HG03342 (cell line): ENCODE results near the gene SEMA4A.
"Not testable (repeated sequence)": the region's sequence is repeated elsewhere in the genome, so short reads cannot be mapped to it uniquely, and the experiment has no call there.

ENCODE experiments used
- ATAC-seq: cut with Tn5 transposase; IDR thresholded peaks from one replicate; pipeline ENCODE4 v1.9.1; 2021; ENCODE audit warnings: mild to moderate bottlenecking, moderate library complexity; ENCODE audit not compliant: unreplicated experiment

Gene SEMA4A

DNA sequence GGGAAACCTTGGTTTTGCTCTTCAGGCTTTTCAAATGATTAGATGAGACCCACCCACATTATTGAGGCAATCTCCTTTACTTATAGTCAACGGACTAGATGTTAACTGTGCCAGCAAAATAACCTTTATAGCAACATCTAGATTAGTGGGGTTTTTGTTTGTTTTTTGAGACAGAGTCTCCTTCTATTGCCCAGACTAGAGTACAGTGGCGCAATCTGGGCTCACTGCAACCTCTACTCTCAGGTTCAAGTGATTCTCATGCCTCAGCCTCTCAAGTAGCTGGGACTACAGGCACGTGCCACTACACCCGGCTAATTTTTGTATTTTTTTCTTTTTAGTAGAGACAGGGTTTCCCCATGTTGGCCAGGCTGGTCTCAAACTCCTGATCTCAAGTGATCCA is 36.9 kb downstream of the SEMA4A start:
- ATAC-seq = not testable (repeated sequence)

DNA sequence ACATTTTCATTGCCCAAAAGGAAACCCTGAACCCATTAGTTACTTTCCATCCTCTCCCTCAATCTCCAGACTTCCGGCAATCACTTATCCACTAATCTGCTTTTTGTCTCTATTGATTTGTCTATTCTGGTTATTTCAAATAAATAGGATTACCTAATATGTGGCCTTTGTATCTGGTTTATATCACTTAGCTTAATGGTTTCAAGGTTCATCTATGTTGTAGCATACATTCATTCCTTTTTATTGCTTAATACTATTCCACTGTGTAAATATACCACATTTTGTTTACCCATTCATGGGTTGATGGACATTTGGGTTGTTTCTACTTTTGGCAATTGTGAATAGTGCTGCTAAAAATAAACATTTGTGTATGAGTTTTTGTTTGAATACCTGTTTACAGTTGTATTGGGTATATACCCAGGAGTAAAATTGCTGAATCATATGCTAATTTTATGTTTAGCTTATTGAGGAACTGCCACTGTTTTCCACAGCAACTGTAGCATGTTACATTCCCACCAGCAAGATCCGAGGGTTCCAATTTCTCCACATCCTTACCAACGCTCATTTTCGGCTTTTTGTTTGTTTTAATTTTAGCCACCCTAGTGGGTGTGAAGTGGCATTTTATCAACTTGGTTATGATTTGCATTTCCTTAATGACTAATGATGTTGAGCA is 38.0 kb downstream of the SEMA4A start:
- no peak for ATAC-seq

DNA sequence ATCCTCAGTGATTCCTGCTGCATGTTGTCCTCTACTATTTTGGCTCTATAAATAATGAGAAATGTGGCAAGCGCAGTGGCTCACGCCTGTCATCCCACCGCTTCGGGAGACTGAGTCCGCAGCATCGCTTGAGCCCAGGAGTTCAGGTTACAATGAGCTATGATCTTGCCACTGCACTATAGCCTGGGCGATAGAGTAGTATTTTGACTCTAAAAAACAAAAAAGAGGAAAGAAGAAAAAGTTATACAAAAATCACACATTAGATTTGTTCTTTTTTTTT is 39.8 kb downstream of the SEMA4A start:
- ATAC-seq = no peak

DNA sequence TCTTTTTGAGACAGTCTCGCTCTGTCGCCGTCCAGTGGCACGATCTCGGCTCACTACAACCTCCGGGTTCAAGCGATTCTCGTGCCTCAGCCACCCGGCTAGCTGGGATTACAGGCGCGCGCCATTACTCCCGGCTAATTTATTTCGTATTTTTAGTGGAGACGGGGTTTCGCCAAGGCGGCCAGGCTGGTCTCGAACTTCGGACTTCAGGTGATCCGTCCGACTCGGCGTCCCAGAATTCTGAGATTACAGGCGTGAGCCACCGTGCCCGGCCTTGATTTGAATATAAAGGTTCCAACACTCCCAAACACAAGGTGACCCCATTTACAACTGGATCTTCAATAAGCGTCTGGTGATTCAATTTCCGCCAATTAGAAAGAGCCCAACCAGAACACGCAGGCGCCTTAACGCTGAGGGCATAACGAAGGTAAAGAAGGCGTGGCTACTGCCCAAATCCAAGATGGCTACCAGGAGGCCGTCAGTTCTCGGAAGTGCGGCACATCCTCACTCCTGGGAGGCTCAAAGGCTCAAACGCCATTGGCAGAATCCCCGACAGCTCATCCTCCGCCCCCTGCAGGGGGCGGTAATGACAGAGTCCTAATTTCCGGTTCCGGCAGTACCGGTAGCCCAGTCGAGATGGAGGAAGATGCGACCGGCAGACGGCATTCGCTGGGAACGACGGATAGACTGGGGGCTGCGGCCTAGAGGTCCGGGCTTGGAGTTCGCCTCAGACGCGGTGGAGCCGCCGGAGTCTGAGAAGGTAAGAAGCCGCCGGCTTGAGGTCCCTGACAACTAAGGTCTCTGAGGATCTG is 40.3 kb downstream of the SEMA4A start, which contains the start of gene SLC25A44:
SLC25A44 (plus strand) TSS at position 617 of the 812 bp plus-strand sequence. CDS start 5,744 bp downstream, outside the sequence.
- peak; percentile 94 for ATAC-seq

DNA sequence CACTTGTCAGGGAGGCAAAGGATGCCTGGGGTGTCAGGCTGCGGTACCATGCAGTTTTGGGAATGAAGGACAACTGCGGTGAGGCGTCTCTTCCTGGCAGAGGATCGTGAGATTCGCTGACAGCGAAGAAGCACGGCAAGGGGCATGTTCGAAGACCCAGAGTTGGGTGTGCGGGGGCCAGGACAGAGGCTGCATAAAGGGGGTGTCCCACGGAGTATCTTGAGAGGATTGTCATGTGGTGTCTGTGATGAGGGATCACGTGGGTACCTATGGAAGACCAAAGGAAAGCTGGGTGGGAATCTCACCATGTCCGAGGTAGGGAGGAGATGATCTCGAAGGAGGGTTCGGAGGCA is 40.9 kb downstream of the SEMA4A start:
- ATAC-seq = peak; percentile 3

DNA sequence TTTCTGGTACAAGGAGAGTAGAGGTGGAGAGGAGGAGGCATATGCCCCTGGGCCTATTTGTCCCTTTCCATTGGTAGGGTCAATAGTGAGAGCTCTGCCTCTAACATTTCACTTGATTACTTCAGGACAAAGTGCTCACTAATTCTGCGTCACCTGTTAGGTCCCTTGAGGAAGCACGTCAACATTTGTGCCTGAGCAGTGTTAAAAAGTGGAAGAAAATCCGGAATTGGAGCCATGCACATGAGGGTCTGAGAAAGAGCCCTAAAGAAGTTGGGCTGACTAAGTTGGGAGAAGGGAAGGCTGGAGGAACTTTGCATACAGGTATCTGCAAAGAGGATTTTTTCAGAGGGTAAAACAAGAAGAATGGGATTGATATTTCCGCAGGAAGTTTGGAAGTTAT is 42.5 kb downstream of the SEMA4A start:
- no peak for ATAC-seq

DNA sequence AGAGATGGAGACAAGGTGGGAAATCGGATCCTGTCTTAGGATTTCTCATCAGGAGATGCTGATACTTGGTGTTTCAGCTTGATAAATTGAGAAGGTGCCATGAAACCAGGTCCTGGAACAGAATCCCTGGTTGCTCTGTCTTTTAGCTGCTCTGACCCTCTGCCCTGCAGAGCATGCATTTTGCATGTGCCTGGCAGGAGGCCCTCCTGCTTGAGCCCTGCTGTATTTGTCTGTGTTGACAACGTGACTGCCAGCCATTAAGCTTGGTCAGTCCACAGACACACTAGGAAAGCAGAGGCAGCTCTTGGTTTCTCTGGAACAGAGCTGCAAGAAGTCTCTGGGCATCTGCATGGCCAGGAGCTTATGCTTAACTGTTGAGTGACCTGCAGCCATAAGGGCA is 43.1 kb downstream of the SEMA4A start:
- ATAC-seq = no peak

DNA sequence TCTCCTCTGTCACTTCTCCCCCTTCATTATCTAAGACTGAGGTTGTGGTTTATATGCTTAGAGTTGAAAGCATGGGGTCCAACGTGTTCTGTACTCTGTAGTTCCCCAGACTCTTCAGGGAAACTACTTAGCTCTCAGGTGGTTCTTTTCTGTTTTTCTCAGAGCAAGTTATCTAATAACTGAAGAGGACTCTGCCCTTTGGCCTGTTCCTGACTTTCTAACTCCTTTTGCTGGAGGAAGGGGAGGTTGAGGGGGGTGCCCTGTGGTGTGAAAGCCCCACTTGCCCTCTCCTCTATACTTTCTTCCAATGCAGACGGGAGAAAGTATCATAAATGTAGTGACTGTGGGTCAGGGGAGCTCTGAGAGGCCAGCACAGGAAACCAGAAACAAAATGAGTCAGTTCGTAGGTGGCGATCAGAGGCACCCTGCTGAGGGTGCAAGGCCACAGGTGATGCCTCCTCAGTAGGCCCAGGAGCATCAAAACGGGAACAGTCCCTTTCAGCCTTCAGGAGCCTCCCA is 45.5 kb downstream of the SEMA4A start:
- no peak for ATAC-seq

DNA sequence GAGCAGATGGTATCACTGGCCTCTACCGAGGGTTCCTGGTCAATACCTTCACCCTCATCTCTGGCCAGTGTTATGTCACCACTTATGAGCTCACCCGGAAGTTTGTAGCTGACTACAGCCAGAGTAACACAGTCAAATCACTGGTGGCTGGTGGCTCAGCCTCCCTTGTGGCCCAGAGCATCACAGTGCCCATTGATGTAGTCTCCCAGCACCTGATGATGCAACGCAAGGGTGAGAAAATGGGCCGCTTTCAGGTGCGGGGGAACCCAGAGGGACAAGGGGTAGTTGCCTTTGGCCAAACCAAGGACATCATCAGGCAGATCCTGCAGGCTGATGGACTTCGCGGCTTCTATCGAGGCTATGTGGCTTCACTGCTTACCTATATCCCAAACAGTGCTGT is 46.7 kb downstream of the SEMA4A start:
- no peak for ATAC-seq

DNA sequence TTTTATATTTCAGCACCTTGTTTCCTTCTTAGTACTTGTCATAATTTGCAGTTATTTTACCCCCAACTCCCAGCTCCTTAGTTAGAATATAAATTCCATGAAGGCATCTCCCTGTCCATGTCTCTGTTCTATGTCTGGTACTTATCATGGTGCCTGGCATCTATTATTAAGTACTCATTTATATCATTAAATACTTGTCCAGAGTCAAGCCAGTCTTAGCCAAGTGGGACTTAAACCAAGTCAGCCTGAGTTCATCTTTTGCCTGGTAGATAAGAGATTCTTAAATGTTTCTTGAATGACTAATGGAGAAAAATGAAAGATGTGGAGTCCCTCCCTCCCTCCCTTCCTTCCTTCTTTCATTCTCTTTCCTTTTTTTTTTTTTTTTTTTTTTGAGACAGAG is 49.9 kb downstream of the SEMA4A start:
- no peak for ATAC-seq

DNA sequence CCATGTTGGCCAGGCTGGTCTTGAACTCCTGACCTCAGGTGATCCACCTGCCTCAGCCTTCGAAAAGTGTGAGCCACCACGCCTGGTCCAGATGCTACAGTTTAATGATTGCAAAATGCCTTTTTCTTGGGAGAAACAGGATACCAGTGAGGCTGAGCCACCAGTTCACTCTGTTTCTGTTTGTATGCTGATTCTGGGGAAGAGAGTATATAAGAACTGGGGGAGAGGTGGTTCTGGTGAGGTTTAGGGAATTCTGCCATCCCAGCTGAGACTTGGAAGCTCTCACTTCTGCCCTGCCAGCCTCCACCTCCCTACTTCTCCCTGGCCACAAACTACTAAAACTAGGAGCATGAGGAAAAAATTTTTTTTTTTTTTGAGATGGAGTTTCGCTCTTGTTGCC is 51.3 kb downstream of the SEMA4A start:
- no peak for ATAC-seq

DNA sequence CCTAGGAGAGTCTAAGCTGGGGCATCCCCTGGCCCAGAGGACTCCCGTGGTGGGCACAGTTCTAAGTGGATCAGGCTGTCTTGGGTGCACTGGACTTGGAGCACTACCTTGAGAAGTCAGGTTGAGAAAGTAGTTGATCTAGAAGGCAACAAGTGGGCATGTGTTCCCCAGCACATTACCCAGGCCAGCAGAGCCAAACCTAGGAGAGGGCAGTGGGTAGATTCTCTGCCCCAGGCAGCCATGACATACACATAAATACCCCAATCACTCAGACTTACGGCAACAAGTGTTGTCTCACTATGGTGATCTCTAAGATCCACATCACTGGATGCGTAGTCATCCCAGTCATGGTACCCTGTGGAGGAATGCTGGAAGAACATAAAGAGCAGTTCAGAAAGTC is 57.9 kb downstream of the SEMA4A start:
- ATAC-seq = no peak

DNA sequence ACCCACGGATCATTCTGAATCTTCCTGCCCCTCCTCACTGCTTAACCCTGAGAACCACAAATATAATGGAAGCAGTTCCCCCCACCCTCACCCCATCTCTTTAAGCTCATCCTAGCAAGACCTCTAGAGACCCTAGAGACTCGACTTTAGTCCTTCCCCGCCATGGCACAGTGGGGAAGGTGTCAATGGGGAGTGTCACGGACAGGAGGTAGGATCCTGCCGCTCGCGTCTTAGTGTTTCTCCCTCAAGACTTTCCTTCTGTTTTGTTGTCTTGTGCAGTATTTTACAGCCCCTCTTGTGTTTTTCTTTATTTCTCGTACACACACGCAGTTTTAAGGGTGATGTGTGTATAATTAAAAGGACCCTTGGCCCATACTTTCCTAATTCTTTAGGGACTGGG is 58.7 kb downstream of the SEMA4A start:
- ATAC-seq = no peak

DNA sequence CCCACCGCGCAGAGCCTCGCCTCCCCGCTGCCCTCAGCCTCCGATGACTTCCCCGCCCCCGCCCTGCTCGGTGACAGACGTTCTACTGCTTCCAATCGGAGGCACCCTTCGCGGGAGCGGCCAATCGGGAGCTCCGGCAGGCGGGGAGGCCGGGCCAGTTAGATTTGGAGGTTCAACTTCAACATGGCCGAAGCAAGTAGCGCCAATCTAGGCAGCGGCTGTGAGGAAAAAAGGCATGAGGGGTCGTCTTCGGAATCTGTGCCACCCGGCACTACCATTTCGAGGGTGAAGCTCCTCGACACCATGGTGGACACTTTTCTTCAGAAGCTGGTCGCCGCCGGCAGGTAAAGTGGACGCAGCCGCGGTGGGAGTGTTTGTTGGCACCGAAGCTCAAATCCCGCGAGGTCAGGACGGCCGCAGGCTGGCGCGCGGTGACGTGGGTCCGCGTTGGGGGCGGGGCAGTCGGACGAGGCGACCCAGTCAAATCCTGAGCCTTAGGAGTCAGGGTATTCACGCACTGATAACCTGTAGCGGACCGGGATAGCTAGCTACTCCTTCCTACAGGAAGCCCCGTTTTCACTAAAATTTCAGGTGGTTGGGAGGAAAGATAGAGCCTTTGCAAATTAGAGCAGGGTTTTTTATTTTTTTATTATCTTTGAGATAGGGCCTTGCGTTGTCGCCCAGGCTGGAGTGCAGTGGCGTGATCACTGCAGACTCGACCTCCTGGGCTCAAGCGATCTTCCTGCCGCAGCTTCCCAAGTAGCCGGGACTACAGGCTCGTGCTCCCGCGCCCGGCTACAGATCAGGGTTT is 59.7 kb downstream of the SEMA4A start, which contains the start of gene PMF1:
PMF1 (plus strand) TSS at position 175 of the 811 bp plus-strand sequence; CDS start at position 184, 9 bp downstream.
- ATAC-seq = peak; percentile 83

DNA sequence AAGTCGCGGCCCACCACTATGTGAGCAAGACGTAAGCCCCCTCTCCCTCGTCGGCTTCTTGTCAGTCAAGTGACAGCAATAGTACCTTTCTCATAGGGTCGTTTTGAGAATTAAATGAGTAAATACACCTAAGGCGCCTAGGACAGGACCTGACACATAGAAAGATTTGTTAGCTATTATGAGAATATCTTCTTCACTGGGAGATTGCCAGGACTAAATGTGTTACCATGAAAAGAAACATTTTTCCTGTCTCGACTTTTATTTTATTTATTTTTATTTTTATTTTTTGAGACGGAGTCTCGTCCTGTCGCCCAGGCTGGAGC is 60.2 kb downstream of the SEMA4A start:
- no peak for ATAC-seq

DNA sequence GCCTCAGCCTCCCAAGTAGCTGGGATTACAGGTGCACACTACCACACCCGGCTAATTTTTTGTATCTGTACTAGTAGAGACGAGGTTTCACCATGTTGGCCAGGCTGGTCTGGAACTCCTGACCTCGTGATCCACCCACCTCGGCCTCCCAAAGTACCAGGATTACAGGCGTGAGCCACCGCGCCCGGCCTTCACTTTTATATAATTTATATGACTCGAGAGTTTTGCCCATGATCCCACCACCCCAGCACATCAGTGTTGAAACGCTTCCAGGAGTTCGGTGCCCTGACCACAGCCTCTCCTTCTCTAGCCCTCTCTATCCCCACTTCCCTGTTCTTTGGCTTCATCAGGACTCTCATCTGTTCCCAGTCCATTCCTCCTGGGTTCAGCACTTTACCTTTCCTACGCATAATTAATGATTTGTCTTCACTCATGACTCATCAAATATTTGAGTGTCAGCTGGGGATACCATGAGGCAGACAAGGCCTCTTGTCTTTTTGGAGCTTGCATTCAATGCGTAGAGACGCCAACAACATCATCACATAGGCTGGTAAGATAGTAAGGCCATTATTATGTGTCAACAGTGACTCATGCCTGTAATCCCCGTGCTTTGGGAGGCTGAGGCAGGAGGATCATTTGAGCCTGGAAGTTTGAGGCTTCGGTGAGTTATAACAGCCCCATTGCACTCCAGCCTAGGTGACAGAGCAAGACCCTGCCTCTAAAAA is 60.8 kb downstream of the SEMA4A start:
- ATAC-seq = no peak

DNA sequence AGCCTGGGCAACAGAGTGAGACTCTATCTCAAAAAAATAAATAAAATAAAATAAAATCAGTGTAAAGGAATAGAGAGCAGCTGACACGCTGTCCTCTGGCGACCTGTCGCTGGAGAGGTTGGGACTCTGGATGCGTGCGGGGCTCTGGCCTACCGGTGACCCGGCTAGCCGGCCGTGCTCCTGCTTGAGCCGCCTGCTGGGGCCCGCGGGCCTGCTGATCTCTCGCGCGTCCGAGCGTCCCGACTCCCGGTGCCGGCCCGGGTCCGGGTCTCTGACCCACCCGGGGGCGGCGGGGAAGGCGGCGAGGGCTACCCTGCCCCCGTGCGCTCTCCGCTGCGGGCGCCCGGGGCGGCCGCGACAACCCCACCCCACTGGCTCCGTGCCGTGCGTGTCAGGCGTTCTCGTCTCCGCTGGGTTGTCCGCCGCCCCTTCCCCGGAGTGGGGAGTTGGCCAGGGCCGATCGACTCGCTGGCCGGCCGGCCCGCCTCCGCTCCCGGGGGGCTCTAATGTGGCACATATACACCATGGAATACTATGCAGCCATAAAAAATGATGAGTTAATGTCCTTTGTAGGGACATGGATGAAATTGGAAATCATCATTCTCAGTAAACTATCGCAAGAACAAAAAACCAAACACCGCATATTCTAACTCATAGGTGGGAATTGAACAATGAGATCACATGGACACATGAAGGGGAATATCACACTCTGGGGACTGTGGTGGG is 63.1 kb downstream of the SEMA4A start:
- not testable (repeated sequence) for ATAC-seq

DNA sequence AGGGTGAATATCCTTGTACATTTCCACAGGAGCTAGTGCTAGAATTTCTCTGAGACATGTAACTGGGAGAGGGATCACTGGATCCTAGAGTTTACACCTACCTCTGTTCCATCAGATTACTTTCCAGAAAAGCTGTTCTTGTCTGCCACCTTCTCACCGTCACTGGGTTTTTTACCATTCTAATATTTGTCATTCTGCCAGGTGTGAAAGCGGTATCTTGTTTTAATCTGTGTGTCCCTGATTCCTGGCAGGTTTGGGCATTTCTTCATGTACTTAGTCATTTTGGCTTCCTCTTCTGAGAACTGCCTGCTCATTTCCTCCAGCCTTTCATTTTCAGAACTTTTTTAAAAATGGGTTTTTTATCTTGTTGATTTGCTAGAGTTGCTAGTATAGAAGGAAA is 64.5 kb downstream of the SEMA4A start:
- ATAC-seq = no peak

DNA sequence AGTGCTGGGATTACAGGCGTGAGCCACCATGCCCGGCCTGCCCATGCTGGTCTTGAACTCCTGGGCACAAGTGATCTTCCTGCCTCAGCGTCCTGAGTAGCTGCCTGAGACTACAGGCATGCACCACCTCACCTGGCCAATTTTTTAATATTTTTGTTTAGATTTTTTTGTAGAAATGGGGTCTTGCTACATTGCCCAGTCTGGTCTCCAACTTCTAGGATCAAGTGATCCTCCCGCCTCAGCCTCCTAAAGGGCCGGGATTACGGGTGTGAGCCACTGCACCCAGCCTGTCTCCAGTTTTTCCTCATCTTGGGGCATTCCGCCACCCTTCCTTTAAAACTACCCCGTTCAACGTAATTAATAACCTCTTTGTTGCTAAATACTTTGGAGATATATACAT is 66.8 kb downstream of the SEMA4A start:
- ATAC-seq = no peak

DNA sequence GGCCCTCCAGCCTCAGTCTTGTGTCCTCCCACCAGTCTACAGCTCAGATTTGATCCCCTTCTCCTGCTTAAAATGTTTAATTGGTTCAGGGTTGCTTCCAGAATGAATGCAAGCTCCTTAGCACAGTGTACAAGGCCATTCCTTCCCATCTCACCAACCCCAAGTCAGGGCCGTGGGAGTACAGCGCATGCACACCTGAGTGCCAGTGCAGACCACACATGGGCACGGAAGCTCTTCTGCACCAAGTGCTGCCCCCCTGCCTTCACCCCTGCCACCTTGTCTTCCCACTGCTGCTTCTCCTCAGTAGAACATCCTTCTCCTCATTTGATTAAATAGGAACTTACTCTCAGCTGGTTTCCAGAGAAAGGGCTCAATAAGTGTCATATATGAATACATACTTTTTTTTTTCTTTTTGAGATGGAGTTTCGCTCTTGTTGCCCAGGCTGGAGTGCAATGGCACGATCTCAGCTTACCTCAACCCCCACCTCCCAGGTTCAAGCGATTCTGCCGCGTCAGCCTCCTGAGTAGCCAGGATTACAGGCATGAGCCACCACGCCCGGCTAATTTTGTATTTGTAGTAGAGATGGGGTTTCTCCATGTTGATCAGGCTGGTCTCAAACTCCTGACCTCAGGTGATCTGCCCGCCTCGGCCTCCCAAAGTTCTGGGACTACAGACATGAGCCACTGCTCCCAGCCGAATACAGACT is 68.8 kb downstream of the SEMA4A start:
- no peak for ATAC-seq
